ENCODE data around the gene LRRC74B. TPM values are rescaled to one million over a fixed set of nuclear protein-coding genes. Genes with fewer than 3 reads are reported as not detected.

The LRRC74B gene
- total RNA-seq, 4 donors from 2014 or later: not detected

DNA sequence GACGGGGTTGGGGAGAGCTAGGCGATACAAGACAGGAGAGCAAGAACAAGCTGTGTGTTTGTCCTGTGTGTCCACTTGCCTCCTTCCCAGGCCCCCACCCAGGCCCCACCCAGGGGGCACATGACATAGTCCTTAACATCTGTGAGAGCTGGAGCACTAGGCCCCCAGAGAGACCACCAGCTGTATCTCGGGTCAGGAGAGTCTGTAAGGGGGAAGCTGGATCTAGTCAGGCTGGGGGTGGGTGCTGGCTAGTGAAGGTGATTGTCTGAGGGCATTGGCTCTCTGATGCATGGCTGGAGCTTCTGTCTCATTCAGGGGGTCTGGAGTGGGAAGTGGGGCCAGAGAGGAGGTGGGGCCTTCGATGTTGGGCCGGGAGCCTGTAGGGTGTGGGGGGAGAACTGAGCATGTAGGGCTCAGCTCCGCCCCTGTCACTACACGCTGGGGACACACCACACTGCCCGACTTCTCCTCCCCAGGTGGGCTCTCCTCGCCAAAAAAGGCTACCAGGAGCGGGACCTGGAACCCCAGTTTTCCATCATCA lies 30.2 kb upstream of the LRRC74B start:
- ATAC-seq: no peak
- WGBS, 2 donors (ENCODE audit: low coverage in 1 of 2): 54 to 69% methylated on average over 5 of the region's 10 CpGs
- H3K36me3 ChIP-seq: no peaks in the 10 kb centered on the region
- H3K4me3 ChIP-seq: no peak overlapping the region
- peak overlapping the region in 2 of 4 donors; percentile 78 to 82 for H3K27ac ChIP-seq
- H3K9me3 ChIP-seq: no peaks in the 10 kb centered on the region
- TF ChIP-seq, protein P1, sequence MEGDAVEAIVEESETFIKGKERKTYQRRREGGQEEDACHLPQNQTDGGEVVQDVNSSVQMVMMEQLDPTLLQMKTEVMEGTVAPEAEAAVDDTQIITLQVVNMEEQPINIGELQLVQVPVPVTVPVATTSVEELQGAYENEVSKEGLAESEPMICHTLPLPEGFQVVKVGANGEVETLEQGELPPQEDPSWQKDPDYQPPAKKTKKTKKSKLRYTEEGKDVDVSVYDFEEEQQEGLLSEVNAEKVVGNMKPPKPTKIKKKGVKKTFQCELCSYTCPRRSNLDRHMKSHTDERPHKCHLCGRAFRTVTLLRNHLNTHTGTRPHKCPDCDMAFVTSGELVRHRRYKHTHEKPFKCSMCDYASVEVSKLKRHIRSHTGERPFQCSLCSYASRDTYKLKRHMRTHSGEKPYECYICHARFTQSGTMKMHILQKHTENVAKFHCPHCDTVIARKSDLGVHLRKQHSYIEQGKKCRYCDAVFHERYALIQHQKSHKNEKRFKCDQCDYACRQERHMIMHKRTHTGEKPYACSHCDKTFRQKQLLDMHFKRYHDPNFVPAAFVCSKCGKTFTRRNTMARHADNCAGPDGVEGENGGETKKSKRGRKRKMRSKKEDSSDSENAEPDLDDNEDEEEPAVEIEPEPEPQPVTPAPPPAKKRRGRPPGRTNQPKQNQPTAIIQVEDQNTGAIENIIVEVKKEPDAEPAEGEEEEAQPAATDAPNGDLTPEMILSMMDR (IDR thresholded peaks at IDR 0.05): no peak
- TF ChIP-seq EP300 (IDR thresholded peaks at IDR 0.05): no peak
- TF ChIP-seq POLR2AphosphoS5 (IDR thresholded peaks at IDR 0.05): no peak
- TF ChIP-seq POLR2A (IDR thresholded peaks at IDR 0.05): no peak
- H3K4me1 ChIP-seq: peaks cover 0 to 28% (median 21%) of the 10 kb centered on the region in 3 donors
- H3K27me3 ChIP-seq: no peaks in the 10 kb centered on the region

DNA sequence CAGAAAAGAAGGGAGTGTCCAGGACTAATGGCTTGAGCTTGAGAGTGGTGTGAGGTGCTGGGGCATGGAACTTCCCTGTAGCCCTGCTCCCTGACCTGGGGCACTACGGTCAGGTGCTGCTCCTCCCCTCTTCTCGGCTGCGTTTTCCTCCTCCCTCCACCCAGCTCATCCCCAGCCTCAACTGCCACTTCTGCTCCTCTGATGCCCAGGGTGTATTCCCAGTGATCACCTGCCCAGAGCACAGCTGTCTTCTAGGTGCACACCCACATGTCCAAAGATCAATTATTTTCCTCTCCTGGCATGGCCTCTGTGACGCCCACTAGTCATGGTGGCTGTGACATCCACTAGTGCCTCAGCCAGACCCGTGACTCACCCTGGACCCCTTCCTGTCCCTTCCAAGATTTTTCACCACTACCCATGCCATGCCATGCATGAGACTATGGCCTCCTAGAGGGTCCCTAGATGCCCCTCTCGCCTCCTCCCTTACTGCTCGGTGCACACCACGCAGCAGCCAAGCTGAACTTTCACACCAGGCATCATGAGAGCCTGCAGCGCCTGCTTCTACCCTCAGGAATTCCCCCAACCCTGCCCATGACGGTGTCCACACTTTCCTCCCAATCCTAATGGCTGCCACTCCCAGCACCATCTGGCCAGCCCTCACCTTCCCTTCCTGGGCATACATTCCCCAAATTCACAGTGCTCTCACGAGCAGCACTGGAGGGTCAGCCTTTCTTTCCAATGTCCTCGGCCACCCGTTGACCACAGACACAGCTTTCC lies 28.9 kb upstream of the LRRC74B start:
- H3K27ac ChIP-seq: no peak overlapping the region
- no peak for ATAC-seq
- 76 to 87% methylated on average over 6 to 11 of the region's 13 CpGs for WGBS, 2 donors (ENCODE audit: low coverage in 1 of 2)
- TF ChIP-seq EP300 (IDR thresholded peaks at IDR 0.05) (no peak), POLR2AphosphoS5 (IDR thresholded peaks at IDR 0.05) (no peak), POLR2A (IDR thresholded peaks at IDR 0.05) (no peak)
- TF ChIP-seq, protein P1 (IDR thresholded peaks at IDR 0.05): no peak
- H3K36me3 ChIP-seq: no peaks in the 10 kb centered on the region
- no peaks in the 10 kb centered on the region for H3K27me3 ChIP-seq
- no peaks in the 10 kb centered on the region for H3K9me3 ChIP-seq
- peaks cover 0 to 28% (median 21%) of the 10 kb centered on the region in 3 donors for H3K4me1 ChIP-seq
- no peak overlapping the region for H3K4me3 ChIP-seq

DNA sequence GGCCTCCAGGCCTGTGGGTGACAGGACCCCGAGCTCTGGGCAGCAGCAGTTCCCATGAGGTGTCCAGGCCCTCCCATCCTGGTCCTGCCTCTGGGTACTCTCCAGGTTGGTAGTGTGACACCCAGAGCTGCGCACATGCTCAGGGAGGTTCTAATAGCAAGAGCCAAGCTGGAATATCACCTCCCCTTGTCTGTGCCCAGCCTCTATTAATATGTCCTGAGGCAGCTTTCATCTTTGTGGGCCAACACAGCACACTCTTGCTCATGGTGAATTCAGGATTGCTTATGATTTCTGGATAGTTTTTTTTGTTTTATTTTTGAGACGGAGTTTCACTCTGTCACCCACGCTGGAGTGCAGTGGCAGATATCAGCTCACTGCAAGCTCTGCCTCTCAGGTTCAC lies 27.4 kb upstream of the LRRC74B start:
- TF ChIP-seq POLR2A (IDR thresholded peaks at IDR 0.05): no peak
- Histone ChIP-seq H3K27me3 (no peaks in the 10 kb centered on the region), H3K4me3 (no peak overlapping the region), H3K9me3 (no peaks in the 10 kb centered on the region), H3K4me1 (peaks cover 0 to 27% (median 21%) of the 10 kb centered on the region in 3 donors), H3K36me3 (no peaks in the 10 kb centered on the region), H3K27ac (no peak overlapping the region)
- 73 to 100% methylated on average over 2 of the region's 4 CpGs for WGBS, 2 donors (ENCODE audit: low coverage in 1 of 2)
- no peak for ATAC-seq

GRCh38 chr22:21020802-21021429 lies 24.8 kb upstream of the LRRC74B start:
- Histone ChIP-seq H3K9me3 (no peaks in the 10 kb centered on the region), H3K27me3 (no peaks in the 10 kb centered on the region), H3K4me1 (peaks cover 0 to under 1% (median 0%) of the 10 kb centered on the region in 3 donors), H3K27ac (no peak overlapping the region), H3K4me3 (no peak overlapping the region), H3K36me3 (no peaks in the 10 kb centered on the region)
- WGBS, 2 donors (ENCODE audit: low coverage in 1 of 2): 0 to 30% methylated on average over 1 to 4 of the region's 7 CpGs
- ATAC-seq: no peak
- TF ChIP-seq, protein P1 (IDR thresholded peaks at IDR 0.05): no peak
- no peak for TF ChIP-seq EP300 (IDR thresholded peaks at IDR 0.05)
- TF ChIP-seq POLR2AphosphoS5 (IDR thresholded peaks at IDR 0.05): no peak
- TF ChIP-seq POLR2A (IDR thresholded peaks at IDR 0.05): no peak

- Histone ChIP-seq H3K27ac (no peak overlapping the region), H3K4me1 (peaks cover 0 to 7% (median 0%) of the 10 kb centered on the region in 3 donors), H3K27me3 (no peaks in the 10 kb centered on the region), H3K9me3 (no peaks in the 10 kb centered on the region), H3K36me3 (no peaks in the 10 kb centered on the region), H3K4me3 (no peak overlapping the region)
- TF ChIP-seq, protein P1 (IDR thresholded peaks at IDR 0.05): no peak
- no peak for TF ChIP-seq POLR2A (IDR thresholded peaks at IDR 0.05)
- TF ChIP-seq POLR2AphosphoS5 (IDR thresholded peaks at IDR 0.05): no peak
- TF ChIP-seq EP300 (IDR thresholded peaks at IDR 0.05): no peak
- ATAC-seq: no peak
- WGBS, 2 donors (ENCODE audit: low coverage in 1 of 2): 69% methylated on average over 4 of the region's 10 CpGs; no CpG with 5 or more reads in 1 of the 2 donors
Measured at GRCh38 chr22:21022507-21022906, 23.2 kb upstream of the LRRC74B start.

All from gastroesophageal sphincter (tissue), 4 donors.